Stimulated activated naive CD8-positive, alpha-beta T cell treated with anti-CD3 and anti-CD28 coated beads, Interleukin-15, Interleukin-2, amounts not matched to agents 100 U/mL and 50 U/mL, for 24 hours (primary cell): ENCODE measurements around the gene CCNH.

Source experiments
- ATAC-seq: fragments of 150-1000 bp; cut with Tn5 transposase; one replicate; pipeline ENCODE4 v1.10.0; 2021
- DNase-seq: peaks from one replicate; pipeline ENCODE4 v3.0.0; 2021

The CCNH gene

DNA sequence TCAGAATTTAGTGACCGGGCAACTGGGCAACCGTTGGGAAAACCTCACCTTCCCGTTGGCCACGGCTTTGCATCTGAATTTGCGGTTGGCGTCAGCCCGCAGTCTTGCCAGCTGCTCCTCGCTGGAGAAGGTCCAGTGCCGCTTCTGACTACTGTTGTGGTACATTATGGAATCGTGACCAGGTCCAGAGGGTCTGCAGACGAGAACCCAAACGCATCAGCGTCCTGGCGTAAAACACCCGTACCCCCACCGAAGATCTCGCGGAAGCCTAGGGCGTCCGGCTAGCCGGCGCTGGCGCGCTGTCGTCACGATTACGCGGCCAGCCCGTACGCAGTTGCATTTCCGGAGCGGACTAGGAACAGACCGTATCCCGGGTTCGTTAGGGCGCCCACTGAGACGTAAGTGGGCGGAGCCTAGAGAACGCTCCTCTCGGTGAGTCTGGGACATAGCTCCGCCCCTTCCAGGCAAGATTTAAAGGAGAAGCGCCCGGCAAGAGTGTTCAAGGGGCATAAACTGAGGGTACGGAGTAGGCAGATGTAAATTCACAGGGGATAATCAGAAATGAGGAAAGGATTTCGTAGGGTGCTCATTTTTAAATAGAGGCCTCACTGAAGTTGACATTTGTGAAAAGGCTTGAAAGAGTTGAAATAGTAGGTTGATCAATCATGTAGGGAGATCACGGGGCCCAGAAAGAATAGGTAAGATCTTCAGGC is at the start of gene CCNH:
TSS of gene CCNH (minus strand) at position 301 of the 713 bp plus-strand sequence. CDS start at position 165, 136 bp downstream.
- ATAC-seq = peak; percentile 100

DNA sequence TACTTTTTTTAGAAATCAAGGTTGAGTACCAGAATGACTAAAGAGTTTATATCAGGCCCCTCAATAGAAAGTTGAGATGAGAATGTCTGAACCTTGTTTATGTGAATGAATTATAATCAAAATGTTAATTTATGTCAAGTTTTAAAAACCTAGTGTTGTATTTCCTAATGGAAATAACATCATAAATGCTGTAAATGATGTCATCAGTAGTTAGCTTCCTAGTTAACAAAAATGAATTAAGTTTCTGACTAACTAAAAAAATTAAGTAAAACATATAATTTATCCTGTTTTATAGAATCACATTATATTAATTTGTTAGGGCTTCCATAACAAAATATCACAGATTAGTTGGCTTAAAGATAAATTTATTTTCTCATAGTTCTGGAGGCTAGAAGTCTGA is 45.0 kb upstream of the CCNH start:
- no peak for ATAC-seq

More for the DNA sequence above, at the start of gene CCNH:
- peak; percentile 96 for DNase-seq

DNA sequence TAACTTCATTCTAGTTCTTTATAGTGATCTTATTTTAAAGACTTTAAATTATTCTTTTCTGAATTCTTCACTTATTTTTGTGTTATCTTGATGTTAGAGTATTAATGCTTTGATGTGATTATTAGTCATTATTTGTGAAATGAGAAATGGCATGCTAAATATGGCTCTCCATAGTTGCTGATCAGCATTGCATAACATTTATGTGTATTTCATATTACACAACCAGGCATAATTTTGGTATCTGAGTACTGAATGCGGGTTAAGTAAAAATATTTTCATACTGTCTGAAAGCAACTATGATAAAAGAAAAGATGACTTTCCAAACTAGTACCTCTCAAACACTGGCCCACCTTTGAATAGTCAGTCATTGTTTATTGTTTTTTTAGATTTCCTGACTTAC is 41.1 kb upstream of the CCNH start:
- DNase-seq (no peak), ATAC-seq (no peak)

More for the DNA sequence above, 45.0 kb upstream of the CCNH start:
- DNase-seq = no peak

DNA sequence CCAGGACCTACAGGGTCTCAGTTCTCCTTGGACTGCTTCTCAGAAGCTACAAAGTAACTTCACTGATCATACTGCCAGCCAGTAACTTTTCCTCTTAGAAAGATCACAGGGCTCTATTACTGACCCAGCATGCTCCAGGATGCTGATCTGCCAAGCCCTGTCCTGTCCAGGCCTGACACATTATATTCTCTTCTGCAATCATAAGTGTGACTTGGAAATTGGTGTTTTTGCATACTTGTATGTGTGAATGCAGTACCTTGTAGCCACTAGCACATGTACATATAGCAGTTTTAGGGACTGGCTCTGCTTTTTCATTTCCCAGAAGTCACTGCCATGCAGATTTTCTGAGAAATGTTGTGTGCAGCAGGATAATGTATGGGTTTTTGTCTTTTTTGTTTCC is 40.1 kb upstream of the CCNH start:
- DNase-seq (no peak), ATAC-seq (no peak)

DNA sequence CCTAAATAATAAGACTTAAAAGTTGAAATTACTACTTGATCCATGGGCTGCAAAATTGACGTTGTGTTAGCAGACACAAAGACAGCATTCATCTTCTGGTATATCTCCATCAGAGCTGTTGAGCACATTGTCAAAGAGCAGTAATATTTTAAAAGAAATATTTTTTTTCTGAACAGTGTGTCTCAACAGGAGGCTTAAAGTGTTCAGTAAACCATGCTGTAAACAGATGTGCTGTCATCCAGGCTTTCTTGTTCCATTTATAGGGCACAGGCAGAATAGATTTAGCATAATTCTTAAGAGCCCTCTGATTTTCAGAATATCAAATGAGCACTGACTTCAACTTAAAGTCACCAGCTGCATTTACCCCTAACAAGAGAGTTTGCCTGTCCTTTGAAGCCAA is 29.7 kb upstream of the CCNH start:
- no peak for ATAC-seq
- DNase-seq = no peak

DNA sequence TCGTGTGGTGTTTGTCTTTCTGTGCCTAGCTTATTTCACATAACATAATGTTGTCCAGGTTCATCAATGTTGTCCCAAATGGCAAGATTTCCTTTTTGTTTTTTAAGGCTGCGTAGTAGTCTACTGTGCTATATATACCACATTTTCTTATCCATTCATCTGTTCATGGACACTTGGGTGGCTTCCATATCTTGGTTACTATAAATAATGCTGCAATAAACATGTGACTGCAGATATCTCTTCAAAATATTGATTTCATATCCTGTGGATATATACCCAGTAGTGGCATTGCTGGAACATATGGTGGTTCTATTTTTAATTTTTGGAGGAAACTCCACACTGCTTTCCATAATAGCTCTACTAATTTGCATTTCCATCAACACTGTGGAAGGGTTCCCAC is 25.5 kb upstream of the CCNH start:
- DNase-seq (no peak), ATAC-seq (no peak)

DNA sequence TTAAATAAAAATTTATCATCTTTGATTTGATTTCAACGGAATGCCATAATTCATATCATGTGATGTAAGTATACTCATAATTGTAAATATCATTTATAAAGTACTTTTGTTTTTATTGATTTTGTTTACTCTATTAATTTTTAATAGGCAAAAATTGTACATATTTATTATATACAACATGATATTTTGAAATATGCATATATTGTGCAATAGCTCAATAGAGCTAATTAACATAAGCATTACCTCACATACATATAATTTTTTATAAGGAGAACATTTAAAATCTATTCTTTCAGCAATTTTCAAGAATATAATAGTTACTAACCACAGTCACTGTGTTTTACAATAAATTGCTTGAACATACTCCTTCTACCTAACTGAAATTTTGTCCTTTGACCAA is 25.0 kb upstream of the CCNH start:
- ATAC-seq (no peak), DNase-seq (no peak)

DNA sequence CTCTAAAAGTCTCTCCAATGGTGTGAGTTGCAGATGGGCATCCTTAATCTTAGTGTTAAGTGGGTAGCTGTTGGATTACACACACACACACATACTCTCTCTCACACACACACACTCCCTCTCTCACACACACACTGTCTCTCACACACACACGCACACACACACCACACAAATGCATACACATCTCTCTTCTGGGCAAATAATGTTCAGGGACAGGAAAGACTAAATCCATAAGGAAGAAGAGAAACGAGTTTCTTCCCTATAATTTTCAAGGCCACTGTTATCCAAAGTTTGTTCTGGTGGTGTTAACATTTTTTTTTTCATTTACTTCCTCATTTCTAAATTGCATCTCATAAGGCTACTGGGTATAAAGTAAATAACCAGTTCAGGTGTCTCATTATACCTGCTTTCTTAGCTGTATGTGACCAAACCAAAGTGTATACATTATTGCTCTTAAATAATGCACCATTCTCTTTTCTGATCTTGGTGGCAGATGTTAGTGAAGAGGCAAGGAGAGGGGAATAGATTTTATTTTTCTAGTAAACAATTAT is 22.5 kb upstream of the CCNH start:
- ATAC-seq = no peak
- DNase-seq = no peak

DNA sequence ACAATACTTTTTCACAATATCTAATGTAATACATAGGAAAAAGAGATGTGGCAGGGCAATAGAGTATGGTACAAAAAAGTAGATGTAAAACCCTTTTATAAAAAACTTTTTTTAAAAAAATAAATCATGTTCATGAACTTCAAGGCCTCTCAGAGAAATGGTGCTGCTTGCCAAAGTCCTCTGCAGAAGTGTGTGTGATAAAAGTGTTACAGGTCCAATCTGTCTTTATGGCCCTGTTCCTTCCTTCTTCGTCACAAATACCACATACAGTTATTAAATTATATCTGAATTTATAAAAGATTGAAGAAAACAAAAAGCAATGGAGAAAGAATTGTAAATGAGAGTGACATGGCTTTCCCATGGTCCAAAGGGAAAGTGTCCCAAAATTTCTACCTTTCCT is 21.7 kb upstream of the CCNH start:
- ATAC-seq (no peak), DNase-seq (no peak)

DNA sequence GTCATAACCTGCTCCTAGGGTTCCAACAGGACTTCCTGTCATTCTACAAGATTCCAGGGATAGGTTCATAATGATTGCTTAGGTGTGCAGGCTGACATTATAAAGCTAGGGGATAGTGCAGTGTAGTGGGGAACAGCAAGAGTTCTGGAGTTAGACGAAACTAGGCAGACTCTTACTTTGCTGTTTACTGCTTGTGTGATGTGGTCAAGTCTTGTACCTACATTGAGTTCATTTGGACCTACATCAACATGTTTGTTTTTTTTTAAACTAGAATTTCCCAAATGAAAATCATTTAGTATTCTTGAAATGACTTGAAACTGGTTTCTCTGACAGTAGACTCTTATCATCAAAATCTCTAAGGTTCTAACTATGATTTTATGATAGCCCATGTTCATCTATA is 21.2 kb upstream of the CCNH start:
- DNase-seq (no peak), ATAC-seq (no peak)

DNA sequence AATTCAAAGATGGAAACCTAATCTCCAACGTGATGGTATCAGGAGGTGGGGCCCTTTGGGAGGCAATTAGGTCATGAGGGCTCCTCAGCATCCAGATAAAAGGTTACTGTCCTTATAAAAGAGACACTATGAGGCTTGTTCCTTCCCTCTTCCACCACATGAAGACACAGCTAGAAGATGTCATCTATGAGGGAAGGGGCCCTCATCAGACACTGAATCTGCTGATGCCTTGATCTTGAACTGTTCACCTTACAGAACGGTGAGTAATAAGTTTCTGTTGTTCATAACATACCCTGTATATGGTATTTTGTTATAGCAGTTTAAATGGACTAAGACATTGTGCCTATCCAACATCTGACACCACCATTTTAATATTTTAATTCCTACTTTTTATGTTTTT is 19.7 kb upstream of the CCNH start:
- ATAC-seq (peak; percentile 66), DNase-seq (no peak)

DNA sequence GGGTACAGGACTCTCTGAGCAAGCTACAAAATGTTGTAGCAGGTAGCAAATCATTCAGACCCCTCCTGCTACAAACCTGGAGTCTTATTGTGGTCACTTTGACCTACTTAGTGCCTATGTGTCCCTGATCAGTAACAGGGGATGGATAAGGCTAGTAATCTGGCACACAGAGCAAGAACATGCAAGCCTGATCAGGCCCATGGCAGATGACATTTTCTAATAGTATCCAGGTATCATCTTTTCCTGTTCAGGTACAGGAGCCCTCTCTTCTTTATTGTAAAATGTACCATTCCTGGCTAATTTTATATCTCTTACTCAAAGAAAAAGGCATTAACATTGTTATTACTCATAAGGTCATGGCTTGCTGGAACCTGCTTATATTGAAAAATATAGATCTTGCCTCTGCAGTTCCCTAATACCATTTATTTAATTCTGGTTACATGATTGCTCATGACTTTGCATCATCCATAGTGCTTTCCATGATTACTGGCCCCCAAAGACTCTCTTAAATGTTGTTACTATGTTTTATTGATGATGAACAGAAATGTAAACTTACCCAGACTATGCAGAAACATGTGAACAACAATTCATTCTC is 18.2 kb upstream of the CCNH start:
- ATAC-seq (no peak), DNase-seq (no peak)

DNA sequence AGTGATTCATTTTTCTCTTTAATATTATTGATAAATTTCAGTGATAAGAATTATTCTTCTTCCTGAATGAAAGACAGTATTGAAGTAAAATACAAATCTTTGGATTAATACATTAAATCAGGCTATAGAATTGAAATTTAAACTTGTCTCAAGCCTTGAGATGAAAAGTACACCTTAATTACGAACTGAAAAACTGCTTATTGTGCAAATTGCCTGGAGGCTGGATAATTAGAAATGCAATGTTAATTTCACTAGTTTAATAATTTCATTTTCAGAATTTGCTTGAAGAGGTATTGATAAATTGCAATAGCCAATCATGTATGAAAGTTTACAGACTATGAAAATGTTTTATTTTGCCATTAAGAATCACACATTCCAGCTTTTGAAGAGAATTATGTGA is 11.0 kb upstream of the CCNH start:
- no peak for DNase-seq
- no peak for ATAC-seq

DNA sequence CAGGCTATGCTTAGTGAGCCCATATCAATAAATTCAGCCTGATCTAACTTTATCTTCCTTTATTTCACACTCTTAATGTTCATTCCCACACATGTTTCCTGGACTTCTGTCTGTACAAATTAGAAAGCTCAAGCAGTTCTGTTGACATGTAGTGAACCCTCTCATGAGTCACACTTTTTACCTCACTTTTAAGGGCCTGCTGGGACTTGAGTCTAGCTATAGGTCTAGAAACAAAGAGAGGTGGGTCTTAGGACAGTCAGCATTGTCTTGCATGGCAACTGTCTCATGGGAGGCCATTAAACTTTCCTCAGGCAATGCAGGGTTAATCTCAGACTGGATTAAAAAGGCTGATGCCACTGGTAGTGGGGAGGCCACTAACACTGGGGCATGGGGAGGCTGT is 8.6 kb upstream of the CCNH start:
- DNase-seq = no peak

DNA sequence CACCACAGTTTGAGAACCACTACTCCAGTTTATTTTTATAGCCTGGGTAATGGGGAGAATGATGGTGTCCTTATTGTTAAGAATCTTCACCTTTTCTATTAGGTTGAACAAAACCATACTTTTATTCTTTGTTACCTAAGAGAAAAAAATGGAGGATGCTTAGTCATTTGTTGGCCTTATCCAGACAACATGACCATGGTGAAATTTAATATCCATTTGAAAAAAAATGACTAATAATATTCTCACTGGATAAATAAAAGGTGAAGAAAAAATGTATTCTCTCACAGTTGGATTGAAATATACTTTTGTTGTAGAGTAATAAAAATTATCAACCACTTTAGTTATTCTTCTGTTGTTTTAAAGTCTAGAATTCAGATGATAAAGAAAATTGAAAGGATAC is 5.8 kb upstream of the CCNH start:
- no peak for ATAC-seq
- DNase-seq = no peak

More for the DNA sequence above, 8.6 kb upstream of the CCNH start:
- ATAC-seq = no peak

DNA sequence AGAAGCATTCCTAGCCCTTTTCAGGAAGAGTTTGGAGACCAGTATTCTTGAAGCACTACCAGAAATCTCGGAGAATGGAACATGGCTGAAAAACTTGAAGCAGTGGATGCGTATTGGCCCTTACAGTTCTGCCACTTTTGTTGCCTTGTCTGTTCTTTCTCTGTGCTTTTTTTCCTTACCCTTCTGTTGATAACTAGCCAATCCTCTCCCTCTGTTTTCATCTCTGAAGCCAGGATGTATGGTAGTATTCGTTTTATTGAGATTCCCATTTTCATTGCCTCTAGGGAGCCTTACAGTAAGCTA is 564 bp upstream of the CCNH start:
- no peak for ATAC-seq
- no peak for DNase-seq

DNA sequence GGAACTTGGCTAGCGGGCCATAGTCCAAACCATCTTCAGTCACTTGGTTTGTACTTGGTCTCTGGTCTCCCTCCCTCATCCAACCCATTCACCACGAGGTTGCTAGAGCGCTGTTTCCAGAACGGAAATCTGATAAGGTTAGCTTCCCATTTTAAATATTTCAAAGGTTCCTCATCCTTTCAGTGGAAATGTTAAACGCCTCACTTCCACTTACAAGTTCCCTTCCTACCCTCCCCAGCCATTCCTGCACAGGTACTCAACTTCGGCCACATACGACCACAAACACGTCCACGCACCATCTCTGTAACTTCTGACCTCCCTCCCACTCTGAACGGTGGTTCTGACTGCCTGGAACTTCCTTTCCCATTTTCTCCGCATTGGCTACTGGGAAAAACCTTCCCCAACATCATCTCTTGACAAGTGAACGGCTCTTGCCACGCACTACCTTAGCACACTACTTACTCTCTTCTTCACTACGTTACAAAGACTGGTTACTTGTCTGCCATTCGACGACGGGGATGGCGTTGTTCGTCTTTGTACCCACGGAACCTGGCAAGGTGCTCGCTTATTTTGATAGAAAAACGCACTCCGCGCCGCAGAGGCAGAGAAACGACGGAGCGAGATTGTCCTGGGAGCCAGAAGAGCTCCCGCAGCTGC is 629 bp downstream of the CCNH start:
- DNase-seq (peak; percentile 32), ATAC-seq (peak; percentile 16)

DNA sequence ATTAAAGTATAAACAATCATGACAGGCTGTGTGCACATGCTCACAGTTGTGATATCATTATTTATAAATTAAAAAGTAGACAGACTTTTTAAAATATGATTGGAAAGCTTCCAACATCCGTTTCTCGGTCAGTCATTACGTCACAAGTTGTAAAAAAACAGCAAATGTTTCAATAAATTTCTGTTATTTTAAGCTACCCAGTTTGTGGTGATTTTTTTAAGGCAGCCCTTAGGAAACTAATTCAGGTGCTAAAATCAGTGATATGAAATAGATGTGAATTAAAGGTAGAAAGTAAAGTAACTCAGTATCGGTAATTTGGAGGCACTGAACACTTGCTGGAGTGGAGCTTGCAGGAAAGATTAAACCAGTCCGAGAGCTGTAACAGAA is 1.2 kb downstream of the CCNH start:
- ATAC-seq (no peak), DNase-seq (no peak)

DNA sequence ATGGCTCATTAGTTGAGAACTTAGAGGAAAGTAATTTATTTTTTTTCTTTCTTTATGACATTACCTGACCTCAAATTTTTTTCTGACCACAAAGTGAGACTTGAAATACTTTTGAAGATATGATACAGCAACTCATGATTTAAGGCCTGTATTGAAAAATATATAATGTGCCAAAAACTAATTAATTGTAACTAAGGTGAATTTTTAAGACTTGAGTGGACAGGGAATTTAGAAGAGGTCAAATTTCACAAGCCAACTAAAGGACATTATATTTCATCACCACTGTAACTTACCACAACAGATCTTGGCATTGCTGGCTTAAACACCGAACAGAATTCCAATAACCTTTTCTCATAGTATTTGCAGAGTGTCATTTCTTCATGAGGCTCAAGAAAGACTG is 1.8 kb downstream of the CCNH start:
- DNase-seq (no peak), ATAC-seq (no peak)

DNA sequence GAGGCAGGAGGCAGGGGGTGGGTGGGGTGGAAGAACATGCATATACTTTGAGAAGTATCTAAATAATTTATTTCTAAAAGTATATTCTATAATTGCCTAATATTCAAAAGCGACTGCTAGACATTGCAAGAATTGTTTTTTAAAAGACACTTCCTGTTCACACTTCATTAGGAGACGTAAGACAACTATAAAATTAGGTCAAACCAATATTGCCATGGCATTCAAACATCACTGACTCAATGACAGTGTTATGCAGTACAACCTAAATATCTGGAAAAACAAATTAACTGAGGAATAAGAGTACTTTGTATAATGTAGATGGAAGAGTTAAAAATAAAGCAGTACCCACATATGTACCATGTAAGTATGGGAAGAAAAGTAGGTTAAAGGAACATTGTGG is 4.5 kb downstream of the CCNH start:
- DNase-seq (no peak), ATAC-seq (no peak)

DNA sequence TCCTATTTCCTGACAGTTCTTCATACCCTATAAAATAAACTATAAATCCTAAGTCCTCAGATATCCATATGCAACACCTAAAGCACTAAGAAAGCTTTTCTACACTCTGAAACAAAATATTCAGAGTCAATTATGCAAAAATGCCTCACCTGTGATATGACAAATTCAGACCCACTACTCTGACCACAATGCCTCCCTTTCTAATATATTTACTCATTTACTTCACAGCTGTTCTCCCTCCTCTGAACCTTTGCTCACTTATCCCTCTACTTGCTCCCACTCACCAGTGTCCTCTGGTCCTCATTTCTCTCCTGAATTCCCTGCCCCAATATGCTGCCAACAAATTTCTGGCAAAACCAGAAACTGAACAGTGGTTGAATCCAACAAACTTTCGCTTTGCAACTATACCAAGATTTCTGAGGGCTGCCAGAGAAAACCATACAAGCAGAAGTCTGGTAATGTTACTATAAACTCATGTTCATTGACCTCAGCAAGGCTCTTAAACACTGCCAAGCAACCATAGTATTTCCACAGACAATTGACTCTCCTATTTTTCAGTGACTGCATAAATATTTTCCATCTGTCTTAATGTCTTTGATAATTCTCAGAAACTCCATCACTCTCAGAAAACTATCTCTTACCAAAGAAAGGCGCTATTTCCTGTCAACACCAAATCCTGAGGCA is 7.1 kb downstream of the CCNH start:
- DNase-seq (no peak), ATAC-seq (no peak)

DNA sequence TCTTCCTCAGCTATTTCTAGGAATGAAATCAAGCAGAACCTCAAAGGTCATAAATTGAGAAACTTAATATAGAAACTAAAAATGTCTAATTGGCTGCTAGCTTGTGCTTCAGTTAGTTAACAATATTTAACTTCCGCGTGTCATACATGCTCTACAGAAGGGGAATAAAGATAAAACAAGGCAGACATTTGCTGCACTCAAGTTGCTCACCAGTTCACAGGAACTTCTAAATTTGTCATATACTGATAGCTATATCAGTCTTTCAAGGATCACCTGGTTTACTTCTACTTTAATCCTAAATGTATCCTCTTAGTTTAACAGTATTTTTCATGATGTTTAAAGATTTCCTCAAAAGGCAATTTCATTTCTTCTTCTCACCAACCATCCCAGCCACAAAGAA is 8.4 kb downstream of the CCNH start:
- ATAC-seq = no peak

DNA sequence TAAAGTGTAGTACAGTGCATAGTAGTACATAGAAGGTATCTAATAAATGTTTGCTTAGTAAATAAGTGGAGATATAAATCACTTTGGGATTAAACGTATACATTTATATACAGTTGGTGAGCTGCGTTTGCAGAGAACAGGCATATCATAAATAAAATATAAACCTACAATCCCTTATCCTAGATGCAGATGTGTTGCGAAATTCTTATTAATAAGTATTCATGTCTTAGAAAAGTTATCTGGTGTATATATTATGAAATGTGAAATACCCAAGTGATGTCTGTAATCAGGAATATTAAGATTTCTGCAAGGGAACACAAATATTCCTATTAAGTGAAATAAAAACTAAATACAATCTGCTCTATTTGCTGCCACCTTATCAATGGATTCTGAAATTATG is 8.8 kb downstream of the CCNH start:
- DNase-seq = no peak
- no peak for ATAC-seq

More for the DNA sequence above, 8.4 kb downstream of the CCNH start:
- DNase-seq = no peak
